Tibial artery (tissue), 4 donors: ENCODE results near the gene OR9A2.

Source experiments
- DNase-seq, 2 donors: peaks; one replicate each; pipeline ENCODE4 v3.0.0-alpha.2; 2019
- H3K27ac ChIP-seq, 2 donors: fragments of 200-600 bp; sonication (generic) in 1 of 2; 1 replicate in 1 of 2; 2 replicates in 1 of 2; pipeline ENCODE4 v1.5.1; 2018 to 2019; ENCODE audit warnings: mild to moderate bottlenecking in 1 of 2
- H3K27me3 ChIP-seq, 2 donors: fragments of 200-600 bp; sonication (generic) in 1 of 2; one replicate each; pipeline versions ENCODE4 v1.5.1 to v1.6.0; 2016 to 2019
- H3K36me3 ChIP-seq, 3 donors: fragments of 200-600 bp; sonication (generic) in 2 of 3; one replicate each; pipeline ENCODE4 v1.5.1; 2016 to 2019; ENCODE audit warnings: mild to moderate bottlenecking in 2 of 3
- H3K4me1 ChIP-seq, 4 donors: fragments of 200-600 bp; sonication (generic) in 2 of 4; 1 replicate in 3 of 4; 2 replicates in 1 of 4; pipeline ENCODE4 v1.5.1; 2016 to 2019
- H3K4me3 ChIP-seq, 2 donors: fragments of 200-600 bp; sonication (generic) in 1 of 2; 1 replicate in 1 of 2; 2 replicates in 1 of 2; pipeline ENCODE4 v1.5.1; 2018 to 2019; ENCODE audit warnings: mild to moderate bottlenecking in 2 of 2
- H3K9me3 ChIP-seq, 3 donors: fragments of 200-600 bp; sonication (generic) in 1 of 3; one replicate each; pipeline ENCODE4 v1.5.1; 2016 to 2019
- intact Hi-C: fragments of 100-400 bp; cut with DNase I; formaldehyde crosslinking; loops from one replicate; pipeline ENCODE4 v1.15.0; 2023; ENCODE audit warnings: low total_unique reads
- TF ChIP-seq, protein P1 (sequence below), 2 experiments: fragments of 200-600 bp in 1 of 2; fragments of 450-650 bp in 1 of 2; IDR thresholded peaks; one replicate each; pipeline ENCODE4 v1.5.1; 2017 to 2019; ENCODE audit warnings: antibody characterized with exemption in 2 of 2, mild to moderate bottlenecking in 1 of 2, moderate library complexity in 1 of 2

Gene OR9A2

DNA sequence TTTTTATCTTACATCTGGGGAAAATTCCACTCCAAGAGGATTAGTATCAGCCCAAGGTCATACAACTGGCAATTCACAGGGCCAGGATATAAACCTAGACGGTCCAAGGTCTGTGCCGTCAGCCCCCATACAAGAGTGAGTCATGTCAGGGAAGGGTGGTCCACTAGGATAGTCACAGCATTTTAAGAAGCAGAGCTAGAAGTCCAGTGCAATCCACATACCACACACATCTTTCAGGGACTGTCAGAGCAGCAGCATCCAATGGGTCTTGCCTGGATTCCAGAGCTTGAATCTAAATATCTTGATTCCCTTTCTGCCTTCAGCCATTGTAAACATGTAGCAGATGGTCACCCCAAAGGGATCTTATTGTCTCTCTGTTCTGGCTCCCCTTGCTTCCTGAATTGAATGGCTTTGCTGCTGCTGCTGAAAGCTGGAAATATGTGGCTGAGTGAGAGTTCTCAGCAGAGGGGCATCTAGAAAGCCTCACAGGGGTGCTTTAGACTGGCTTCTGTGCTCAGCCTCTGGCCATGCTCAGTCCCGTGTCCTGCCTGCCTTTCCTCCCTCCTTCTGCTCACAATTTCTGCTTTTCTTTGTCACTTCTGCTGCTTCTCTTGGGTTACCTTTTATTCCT is 15.3 kb upstream of the OR9A2 start:
- Histone ChIP-seq H3K4me1 (peaks cover 0 to 6% (median 3%) of the 10 kb centered on the region in 4 donors), H3K9me3 (no peaks in the 10 kb centered on the region), H3K27ac (no peak overlapping the region), H3K4me3 (no peak overlapping the region), H3K27me3 (no peaks in the 10 kb centered on the region), H3K36me3 (no peaks in the 10 kb centered on the region)
- intact Hi-C loops, result no loop called here
- DNase-seq, result no peak
- TF ChIP-seq, protein P1, sequence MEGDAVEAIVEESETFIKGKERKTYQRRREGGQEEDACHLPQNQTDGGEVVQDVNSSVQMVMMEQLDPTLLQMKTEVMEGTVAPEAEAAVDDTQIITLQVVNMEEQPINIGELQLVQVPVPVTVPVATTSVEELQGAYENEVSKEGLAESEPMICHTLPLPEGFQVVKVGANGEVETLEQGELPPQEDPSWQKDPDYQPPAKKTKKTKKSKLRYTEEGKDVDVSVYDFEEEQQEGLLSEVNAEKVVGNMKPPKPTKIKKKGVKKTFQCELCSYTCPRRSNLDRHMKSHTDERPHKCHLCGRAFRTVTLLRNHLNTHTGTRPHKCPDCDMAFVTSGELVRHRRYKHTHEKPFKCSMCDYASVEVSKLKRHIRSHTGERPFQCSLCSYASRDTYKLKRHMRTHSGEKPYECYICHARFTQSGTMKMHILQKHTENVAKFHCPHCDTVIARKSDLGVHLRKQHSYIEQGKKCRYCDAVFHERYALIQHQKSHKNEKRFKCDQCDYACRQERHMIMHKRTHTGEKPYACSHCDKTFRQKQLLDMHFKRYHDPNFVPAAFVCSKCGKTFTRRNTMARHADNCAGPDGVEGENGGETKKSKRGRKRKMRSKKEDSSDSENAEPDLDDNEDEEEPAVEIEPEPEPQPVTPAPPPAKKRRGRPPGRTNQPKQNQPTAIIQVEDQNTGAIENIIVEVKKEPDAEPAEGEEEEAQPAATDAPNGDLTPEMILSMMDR (IDR thresholded peaks at IDR 0.05), result no peak

DNA sequence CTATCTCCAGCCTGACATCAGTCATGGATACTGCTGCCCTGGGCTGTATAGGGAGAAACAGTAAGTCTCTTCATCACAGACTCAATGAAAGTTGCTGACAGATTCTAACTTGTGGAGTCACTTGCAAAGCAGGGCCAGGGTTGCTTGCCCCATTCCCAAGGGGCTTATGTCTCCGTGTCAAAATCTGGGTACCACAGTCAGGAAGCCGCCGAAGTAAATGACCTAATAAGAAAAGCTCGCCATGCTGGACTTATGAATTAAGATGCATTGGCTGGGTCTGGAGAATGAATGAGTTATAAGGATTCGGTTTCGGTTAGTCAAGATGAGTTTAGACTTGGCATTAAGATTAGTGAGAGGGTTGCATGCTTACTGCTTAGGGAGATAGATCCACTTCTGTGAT is 14.4 kb upstream of the OR9A2 start:
- TF ChIP-seq, protein P1 (IDR thresholded peaks at IDR 0.05), result no peak
- Histone ChIP-seq H3K27me3 (no peaks in the 10 kb centered on the region), H3K4me3 (no peak overlapping the region), H3K27ac (no peak overlapping the region), H3K36me3 (no peaks in the 10 kb centered on the region), H3K9me3 (no peaks in the 10 kb centered on the region), H3K4me1 (peaks cover 0 to 3% (median 1%) of the 10 kb centered on the region in 4 donors)
- intact Hi-C loops, result no loop called here
- DNase-seq, result no peak

DNA sequence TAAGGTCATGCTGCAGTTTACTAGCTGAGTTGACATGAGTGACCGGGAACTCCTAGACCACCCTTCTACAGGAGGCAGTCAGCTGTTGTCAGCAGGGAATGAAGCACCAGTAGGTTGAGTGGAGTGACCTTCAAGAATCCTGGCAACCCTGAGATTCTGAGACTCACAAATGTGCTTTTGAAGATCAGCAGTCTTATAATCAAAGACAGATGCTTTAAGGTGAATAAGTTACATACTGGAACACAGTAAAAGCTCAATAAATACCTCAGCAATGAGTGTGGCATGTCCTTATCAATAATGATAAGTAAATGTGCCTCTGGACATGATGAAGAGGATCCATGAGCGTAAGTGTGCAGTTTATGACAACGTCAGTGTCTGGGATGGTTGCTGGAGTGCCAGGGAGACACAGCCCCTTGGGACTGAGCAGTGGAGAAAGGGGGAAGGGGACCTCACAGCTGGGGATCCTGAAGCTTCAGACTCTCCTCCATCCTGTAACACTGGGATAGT is 13.3 kb upstream of the OR9A2 start:
- no peak overlapping the region for H3K27ac ChIP-seq
- intact Hi-C loops, result no loop called here
- peaks cover 0 to 4% (median 0%) of the 10 kb centered on the region in 3 donors for H3K9me3 ChIP-seq
- TF ChIP-seq, protein P1 (IDR thresholded peaks at IDR 0.05), result no peak
- no peaks in the 10 kb centered on the region for H3K4me1 ChIP-seq
- no peaks in the 10 kb centered on the region for H3K27me3 ChIP-seq
- no peak overlapping the region for H3K4me3 ChIP-seq
- no peak for DNase-seq
- no peaks in the 10 kb centered on the region for H3K36me3 ChIP-seq

DNA sequence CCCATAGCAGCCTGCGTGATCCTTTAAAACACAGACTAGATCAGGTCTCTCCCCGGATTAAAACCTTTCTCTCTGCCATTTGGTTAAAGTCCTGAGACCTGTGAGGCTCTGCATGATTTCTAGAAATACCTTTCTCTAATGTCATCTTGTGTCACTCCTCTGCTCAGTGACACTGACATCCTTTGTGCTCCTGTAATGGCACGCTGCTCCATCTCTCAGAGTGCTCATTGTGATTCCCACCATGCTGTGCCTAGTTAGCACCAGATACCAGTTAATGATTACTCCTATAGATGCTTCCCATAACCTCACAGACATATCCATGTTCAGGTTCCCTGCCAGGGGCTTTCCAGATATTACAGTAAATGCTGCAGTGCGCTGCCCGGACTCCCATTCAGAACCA is 11.7 kb upstream of the OR9A2 start:
- TF ChIP-seq, protein P1 (IDR thresholded peaks at IDR 0.05), result no peak
- H3K36me3 ChIP-seq, result no peaks in the 10 kb centered on the region
- peaks cover 0 to 4% (median 0%) of the 10 kb centered on the region in 3 donors for H3K9me3 ChIP-seq
- intact Hi-C loops, result no loop called here
- no peaks in the 10 kb centered on the region for H3K27me3 ChIP-seq
- H3K4me1 ChIP-seq, result no peaks in the 10 kb centered on the region
- H3K27ac ChIP-seq, result no peak overlapping the region
- H3K4me3 ChIP-seq, result no peak overlapping the region
- no peak for DNase-seq

DNA sequence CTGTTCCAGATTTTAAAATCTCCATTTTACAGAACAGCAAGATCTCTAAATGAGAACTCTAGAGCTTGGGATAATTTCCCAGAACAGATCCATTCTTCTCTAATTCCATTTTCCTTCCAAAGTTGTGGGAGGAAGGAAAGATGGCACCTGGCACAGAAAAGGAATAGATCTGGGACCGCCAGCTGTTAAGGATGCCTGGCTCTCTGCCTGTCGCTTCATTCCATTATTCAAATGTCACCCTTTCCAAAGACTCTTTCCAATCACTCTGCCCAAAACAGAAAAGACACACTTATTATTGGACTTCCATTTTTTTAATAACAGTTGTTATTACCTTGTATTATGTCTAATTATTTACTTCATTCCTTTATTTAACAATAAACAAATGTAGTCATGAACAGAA is 751 bp upstream of the OR9A2 start:
- Histone ChIP-seq H3K4me1 (no peaks in the 10 kb centered on the region), H3K4me3 (no peak overlapping the region), H3K27me3 (no peaks in the 10 kb centered on the region), H3K36me3 (no peaks in the 10 kb centered on the region), H3K9me3 (no peaks in the 10 kb centered on the region), H3K27ac (no peak overlapping the region)
- intact Hi-C loops, result no loop called here
- no peak for DNase-seq
- TF ChIP-seq, protein P1 (IDR thresholded peaks at IDR 0.05), result no peak
